ENCODE data around the gene RSPO3. TPM values are rescaled to one million over a fixed set of nuclear protein-coding genes. Genes with fewer than 3 reads are reported as not detected.

Gene RSPO3
- total RNA-seq, 1 experiment from 2014 or later: not detected

DNA sequence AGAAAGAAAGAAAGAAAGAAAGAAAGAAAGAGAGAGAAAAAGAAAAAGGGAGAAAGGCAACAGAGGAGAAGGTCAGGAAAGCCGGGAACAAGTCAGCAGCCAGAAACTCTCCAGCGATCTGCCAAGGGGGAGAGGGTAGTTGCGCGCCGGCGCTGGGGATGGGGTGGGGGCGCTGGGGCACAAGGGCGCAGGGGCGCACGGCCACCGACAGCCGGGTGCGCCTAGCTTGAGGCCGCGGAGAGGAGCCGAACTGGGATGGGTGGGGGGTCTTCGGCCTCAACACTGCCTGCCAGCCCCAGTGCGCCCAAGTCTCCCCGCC is 533 bp upstream of the RSPO3 start:
- no peak for ATAC-seq
- H3K4me3 ChIP-seq (replicated peaks in 1 of 2; ENCODE audit: low read depth in 1 of 2, low read length in 2 of 2): no peak overlapping the region

More for the DNA sequence above, 533 bp upstream of the RSPO3 start:
- CTCF ChIA-PET: interaction anchor here (0.7 kb wide), 1 partner anchor 1085 kb away, joined by 3 read pairs; no protein-coding TSS in a partner anchor
- Histone ChIP-seq H3K27ac (ENCODE audit: low read depth, low read length) (no peak overlapping the region), H3K4me2 (ENCODE audit: low read length) (no peak overlapping the region), H3K9me2 (ENCODE audit: insufficient read depth) (no peaks in the 10 kb centered on the region), H3K9ac (ENCODE audit: low read length) (no peak overlapping the region), H3K9me3 (ENCODE audit: control insufficient read depth in 1 of 2, insufficient read depth in 1 of 2, low read depth in 1 of 2, low read length in 2 of 2) (no peaks in the 10 kb centered on the region), H4K20me1 (ENCODE audit: insufficient read depth) (no peaks in the 10 kb centered on the region), H3K79me2 (ENCODE audit: insufficient read depth, low read length) (no peaks in the 10 kb centered on the region), H3K27me3 (ENCODE audit: insufficient read depth, low read length) (peaks cover 36% of the 10 kb centered on the region), H3K36me3 (ENCODE audit: control insufficient read depth in 1 of 2, insufficient read depth in 2 of 2, low read length in 2 of 2) (no peaks in the 10 kb centered on the region), H2AFZ (ENCODE audit: low read depth, low read length, poor library complexity, severe bottlenecking) (no peak overlapping the region), H3K4me1 (ENCODE audit: control insufficient read depth in 1 of 2, insufficient read depth in 2 of 2, low read length in 2 of 2) (no peaks in the 10 kb centered on the region)
- no TSS peak for BruUV-seq (replicated peaks)
- RAD21 ChIA-PET (ENCODE audit: low non-redundant PET in 1 of 2, low total read pairs in 2 of 2, uncharacterized antibody in 2 of 2, unreplicated experiment in 2 of 2): no interaction called here
- POLR2A ChIA-PET: no interaction called here
- TF ChIP-seq POLR2A (IDR thresholded peaks at IDR 0.05; ENCODE audit: borderline replicate concordance, extremely low read depth, insufficient read depth, insufficient read length): no peak
- TF ChIP-seq TCF7L2 (IDR thresholded peaks at IDR 0.05; ENCODE audit: borderline replicate concordance, extremely low read depth, insufficient read depth, insufficient read length): no peak
- no peak for TF ChIP-seq ZNF274 (IDR thresholded peaks at IDR 0.05; ENCODE audit: low read depth, low read length)
- no peak for TF ChIP-seq EGR1 (IDR thresholded peaks at IDR 0.05; ENCODE audit: low read depth)
- TF ChIP-seq, protein P1, sequence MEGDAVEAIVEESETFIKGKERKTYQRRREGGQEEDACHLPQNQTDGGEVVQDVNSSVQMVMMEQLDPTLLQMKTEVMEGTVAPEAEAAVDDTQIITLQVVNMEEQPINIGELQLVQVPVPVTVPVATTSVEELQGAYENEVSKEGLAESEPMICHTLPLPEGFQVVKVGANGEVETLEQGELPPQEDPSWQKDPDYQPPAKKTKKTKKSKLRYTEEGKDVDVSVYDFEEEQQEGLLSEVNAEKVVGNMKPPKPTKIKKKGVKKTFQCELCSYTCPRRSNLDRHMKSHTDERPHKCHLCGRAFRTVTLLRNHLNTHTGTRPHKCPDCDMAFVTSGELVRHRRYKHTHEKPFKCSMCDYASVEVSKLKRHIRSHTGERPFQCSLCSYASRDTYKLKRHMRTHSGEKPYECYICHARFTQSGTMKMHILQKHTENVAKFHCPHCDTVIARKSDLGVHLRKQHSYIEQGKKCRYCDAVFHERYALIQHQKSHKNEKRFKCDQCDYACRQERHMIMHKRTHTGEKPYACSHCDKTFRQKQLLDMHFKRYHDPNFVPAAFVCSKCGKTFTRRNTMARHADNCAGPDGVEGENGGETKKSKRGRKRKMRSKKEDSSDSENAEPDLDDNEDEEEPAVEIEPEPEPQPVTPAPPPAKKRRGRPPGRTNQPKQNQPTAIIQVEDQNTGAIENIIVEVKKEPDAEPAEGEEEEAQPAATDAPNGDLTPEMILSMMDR (IDR thresholded peaks at IDR 0.05 in 2 of 3, conservative IDR thresholded peaks at IDR 0.05 in 1 of 3; ENCODE audit: borderline replicate concordance in 1 of 3, insufficient read depth in 1 of 3, low read depth in 2 of 3, low read length in 2 of 3): no peak
- no peak for TF ChIP-seq YY1 (IDR thresholded peaks at IDR 0.05; ENCODE audit: extremely low read depth, insufficient replicate concordance, low read depth, low read length)
- TF ChIP-seq POLR2AphosphoS5 (IDR thresholded peaks at IDR 0.05; ENCODE audit: low read depth, low read length): no peak
- TF ChIP-seq ZFX (IDR thresholded peaks at IDR 0.05): no peak
- TF ChIP-seq, protein P2, sequence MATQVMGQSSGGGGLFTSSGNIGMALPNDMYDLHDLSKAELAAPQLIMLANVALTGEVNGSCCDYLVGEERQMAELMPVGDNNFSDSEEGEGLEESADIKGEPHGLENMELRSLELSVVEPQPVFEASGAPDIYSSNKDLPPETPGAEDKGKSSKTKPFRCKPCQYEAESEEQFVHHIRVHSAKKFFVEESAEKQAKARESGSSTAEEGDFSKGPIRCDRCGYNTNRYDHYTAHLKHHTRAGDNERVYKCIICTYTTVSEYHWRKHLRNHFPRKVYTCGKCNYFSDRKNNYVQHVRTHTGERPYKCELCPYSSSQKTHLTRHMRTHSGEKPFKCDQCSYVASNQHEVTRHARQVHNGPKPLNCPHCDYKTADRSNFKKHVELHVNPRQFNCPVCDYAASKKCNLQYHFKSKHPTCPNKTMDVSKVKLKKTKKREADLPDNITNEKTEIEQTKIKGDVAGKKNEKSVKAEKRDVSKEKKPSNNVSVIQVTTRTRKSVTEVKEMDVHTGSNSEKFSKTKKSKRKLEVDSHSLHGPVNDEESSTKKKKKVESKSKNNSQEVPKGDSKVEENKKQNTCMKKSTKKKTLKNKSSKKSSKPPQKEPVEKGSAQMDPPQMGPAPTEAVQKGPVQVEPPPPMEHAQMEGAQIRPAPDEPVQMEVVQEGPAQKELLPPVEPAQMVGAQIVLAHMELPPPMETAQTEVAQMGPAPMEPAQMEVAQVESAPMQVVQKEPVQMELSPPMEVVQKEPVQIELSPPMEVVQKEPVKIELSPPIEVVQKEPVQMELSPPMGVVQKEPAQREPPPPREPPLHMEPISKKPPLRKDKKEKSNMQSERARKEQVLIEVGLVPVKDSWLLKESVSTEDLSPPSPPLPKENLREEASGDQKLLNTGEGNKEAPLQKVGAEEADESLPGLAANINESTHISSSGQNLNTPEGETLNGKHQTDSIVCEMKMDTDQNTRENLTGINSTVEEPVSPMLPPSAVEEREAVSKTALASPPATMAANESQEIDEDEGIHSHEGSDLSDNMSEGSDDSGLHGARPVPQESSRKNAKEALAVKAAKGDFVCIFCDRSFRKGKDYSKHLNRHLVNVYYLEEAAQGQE (IDR thresholded peaks at IDR 0.05; ENCODE audit: low read depth): no peak
- TF ChIP-seq FOSL1 (IDR thresholded peaks at IDR 0.05; ENCODE audit: low read depth): no peak
- no peak for TF ChIP-seq EZH2phosphoT487 (IDR thresholded peaks at IDR 0.05; ENCODE audit: borderline replicate concordance)
- TF ChIP-seq, protein P3, sequence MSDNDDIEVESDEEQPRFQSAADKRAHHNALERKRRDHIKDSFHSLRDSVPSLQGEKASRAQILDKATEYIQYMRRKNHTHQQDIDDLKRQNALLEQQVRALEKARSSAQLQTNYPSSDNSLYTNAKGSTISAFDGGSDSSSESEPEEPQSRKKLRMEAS (IDR thresholded peaks at IDR 0.05): no peak
- TF ChIP-seq SRF (IDR thresholded peaks at IDR 0.05; ENCODE audit: low read depth): no peak
- no peak for TF ChIP-seq JUND (IDR thresholded peaks at IDR 0.05)
- no peak for TF ChIP-seq SIN3A (IDR thresholded peaks at IDR 0.05; ENCODE audit: low read depth)
- intact Hi-C loops (cut with micrococcal nuclease): no loop called here
- DNase-seq (ENCODE audit: low read depth, low spot score): no peak
